ENCODE results near the gene WHAMM. TPM values are rescaled to one million over a fixed set of nuclear protein-coding genes. Genes with fewer than 3 reads are reported as not detected.

The WHAMM gene
- total and polyA plus RNA-seq, 2 donors (not counting 3 experiments of a cell fraction or from before 2014, with no cell fraction given): 4.1 to 9.4 TPM

DNA sequence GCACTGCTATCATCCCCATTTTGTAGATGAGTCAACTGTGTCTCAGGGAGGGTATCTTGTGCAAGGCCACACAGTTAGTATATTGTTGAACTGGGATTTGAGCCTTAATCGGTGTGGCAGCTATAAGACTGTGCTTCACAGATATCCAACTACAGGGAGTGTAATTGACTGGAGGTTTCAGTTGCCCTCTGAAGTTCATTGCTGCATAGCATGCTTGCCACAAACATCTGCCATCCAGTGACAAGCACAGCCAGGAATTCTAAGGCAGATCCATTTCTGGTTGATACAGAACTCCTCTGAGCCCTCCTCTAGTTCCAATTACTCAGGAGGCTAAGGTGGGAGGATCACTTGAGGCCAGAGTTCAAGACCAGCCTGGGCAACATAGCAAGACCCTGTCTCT is 19.9 kb upstream of the WHAMM start:
- dilution Hi-C loops (cut with MboI; ENCODE audit: extremely low pct_ligation_motif_present, low sequenced_read_pairs) (no loop called here), intact Hi-C loops (cut with micrococcal nuclease) (no loop called here)
- Histone ChIP-seq H3K27ac (ENCODE audit: insufficient read depth, low read depth, low read length) (no peak overlapping the region), H2AFZ (ENCODE audit: low read depth, low read length) (no peak overlapping the region), H3K4me1 (ENCODE audit: control insufficient read depth, extremely low read depth, insufficient read depth, low read length) (no peaks in the 10 kb centered on the region), H3K79me2 (ENCODE audit: control insufficient read depth, insufficient read depth, low read length) (no peaks in the 10 kb centered on the region), H3K9ac (replicated peaks; ENCODE audit: extremely low read depth, insufficient read depth, low read length) (no peak overlapping the region), H3K4me3 (replicated peaks in 1 of 3; ENCODE audit: insufficient read depth in 1 of 3, low read depth in 1 of 3, low read length in 3 of 3) (no peak overlapping the region), H4K20me1 (replicated peaks; ENCODE audit: control insufficient read depth, extremely low read depth, insufficient read depth, low read length) (no peaks in the 10 kb centered on the region), H3K36me3 (ENCODE audit: control insufficient read depth in 2 of 2, extremely low read depth in 1 of 2, insufficient read depth in 2 of 2, low read length in 2 of 2) (no peaks in the 10 kb centered on the region), H3K27me3 (ENCODE audit: control insufficient read depth in 2 of 2, insufficient read depth in 2 of 2, low read length in 2 of 2) (no peaks in the 10 kb centered on the region), H3K4me2 (ENCODE audit: insufficient read depth, low read length) (no peak overlapping the region), H3K9me3 (replicated peaks; ENCODE audit: control insufficient read depth, insufficient read depth, low read length) (no peaks in the 10 kb centered on the region), H3K9me1 (replicated peaks; ENCODE audit: control insufficient read depth, extremely low read depth, insufficient read depth, low read length) (no peaks in the 10 kb centered on the region)
- TF ChIP-seq MYC (IDR thresholded peaks at IDR 0.05; ENCODE audit: low read depth, low read length) (no peak), GATA2 (IDR thresholded peaks at IDR 0.05; ENCODE audit: insufficient read depth, insufficient read length, low read depth, low read length) (no peak), EZH2 (IDR thresholded peaks at IDR 0.05; ENCODE audit: borderline replicate concordance, low read depth, low read length, severe bottlenecking) (no peak), FOS (IDR thresholded peaks at IDR 0.05; ENCODE audit: borderline replicate concordance, insufficient read depth, low read length) (no peak), MAX (IDR thresholded peaks at IDR 0.05; ENCODE audit: insufficient read depth, insufficient read length) (no peak), POLR2AphosphoS5 (IDR thresholded peaks at IDR 0.05; ENCODE audit: insufficient read depth, low read depth, low read length) (no peak)
- no peak for DNase-seq (ENCODE audit: low read depth, low spot score)
- FAIRE-seq: no peak
- ChIA-PET CTCF (no interaction called here), POLR2A (no interaction called here)
- BruUV-seq (replicated peaks): no TSS peak

GRCh38 chr15:82790321-82790720 is 19.1 kb upstream of the WHAMM start:
- Histone ChIP-seq H3K79me2 (ENCODE audit: control insufficient read depth, insufficient read depth, low read length) (no peaks in the 10 kb centered on the region), H3K9ac (replicated peaks; ENCODE audit: extremely low read depth, insufficient read depth, low read length) (no peak overlapping the region), H4K20me1 (replicated peaks; ENCODE audit: control insufficient read depth, extremely low read depth, insufficient read depth, low read length) (no peaks in the 10 kb centered on the region), H3K27ac (ENCODE audit: insufficient read depth, low read depth, low read length) (no peak overlapping the region), H3K4me2 (ENCODE audit: insufficient read depth, low read length) (no peak overlapping the region), H3K27me3 (ENCODE audit: control insufficient read depth in 2 of 2, insufficient read depth in 2 of 2, low read length in 2 of 2) (no peaks in the 10 kb centered on the region), H3K4me3 (replicated peaks in 1 of 3; ENCODE audit: insufficient read depth in 1 of 3, low read depth in 1 of 3, low read length in 3 of 3) (no peak overlapping the region), H2AFZ (ENCODE audit: low read depth, low read length) (no peak overlapping the region), H3K4me1 (ENCODE audit: control insufficient read depth, extremely low read depth, insufficient read depth, low read length) (no peaks in the 10 kb centered on the region), H3K9me1 (replicated peaks; ENCODE audit: control insufficient read depth, extremely low read depth, insufficient read depth, low read length) (no peaks in the 10 kb centered on the region), H3K9me3 (replicated peaks; ENCODE audit: control insufficient read depth, insufficient read depth, low read length) (no peaks in the 10 kb centered on the region), H3K36me3 (ENCODE audit: control insufficient read depth in 2 of 2, extremely low read depth in 1 of 2, insufficient read depth in 2 of 2, low read length in 2 of 2) (no peaks in the 10 kb centered on the region)
- BruUV-seq (replicated peaks): no TSS peak
- dilution Hi-C loops (cut with MboI; ENCODE audit: extremely low pct_ligation_motif_present, low sequenced_read_pairs) (no loop called here), intact Hi-C loops (cut with micrococcal nuclease) (no loop called here)
- ChIA-PET CTCF (no interaction called here), POLR2A (no interaction called here)
- no peak for DNase-seq (ENCODE audit: low read depth, low spot score)
- FAIRE-seq: no peak
- TF ChIP-seq JUN (IDR thresholded peaks at IDR 0.05; ENCODE audit: borderline replicate concordance, insufficient read depth, insufficient read length, low read depth): no peak
- no peak for TF ChIP-seq MYC (IDR thresholded peaks at IDR 0.05; ENCODE audit: low read depth, low read length)
